ENCODE data around the gene MEIKIN.

- TF ChIP-seq CTCF (optimal IDR thresholded peaks at IDR 0.05 in 1 of 3, IDR thresholded peaks at IDR 0.05 in 1 of 3, conservative IDR thresholded peaks at IDR 0.05 in 1 of 3; ENCODE audit: extremely low read depth in 1 of 3, insufficient read depth in 2 of 3, low read length in 3 of 3) (no peak), EZH2 (IDR thresholded peaks at IDR 0.05; ENCODE audit: low read length) (no peak)
These were observed 90.0 kb downstream of the MEIKIN start for GRCh38 chr5:131855452-131855851.

All from keratinocyte (primary cell).